Loucy (cell line): Measurements from ENCODE around the gene SEPSECS.

Experiments
- EZH2phosphoT487 ChIP-seq: fragments of 200-600 bp; IDR thresholded peaks from 2 replicates; pipeline ENCODE4 v1.6.1; 2018; ENCODE audit warnings: antibody characterized with exemption, mild to moderate bottlenecking, moderate library complexity, borderline replicate concordance
- TF ChIP-seq, protein P1 (sequence below): fragments of 200-600 bp; sonication (generic); conservative IDR thresholded peaks from 2 replicates; pipeline ENCODE4 v1.5.1; 2014; ENCODE audit warnings: mild to moderate bottlenecking, antibody characterized with exemption, low read length

DNA sequence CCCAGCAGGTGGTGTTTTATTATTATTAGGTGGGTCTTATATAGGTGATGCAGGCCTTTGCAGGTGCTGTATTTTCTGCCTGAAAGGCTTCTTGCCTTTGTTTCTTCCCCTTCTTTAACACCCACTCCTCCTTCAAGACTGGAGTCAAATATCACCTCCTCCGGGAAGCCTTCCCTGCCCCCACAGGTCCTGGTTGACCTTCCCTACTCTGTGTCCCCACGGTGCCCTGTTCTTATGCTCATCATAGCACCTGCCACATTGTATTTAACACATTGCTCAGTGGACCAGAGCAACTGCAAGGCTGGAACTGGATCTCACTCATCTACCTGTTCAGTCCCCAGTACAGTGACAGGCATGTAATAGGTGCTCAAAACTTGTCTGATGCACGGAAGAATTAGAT lies 89.7 kb downstream of the SEPSECS start:
- TF ChIP-seq, protein P1, sequence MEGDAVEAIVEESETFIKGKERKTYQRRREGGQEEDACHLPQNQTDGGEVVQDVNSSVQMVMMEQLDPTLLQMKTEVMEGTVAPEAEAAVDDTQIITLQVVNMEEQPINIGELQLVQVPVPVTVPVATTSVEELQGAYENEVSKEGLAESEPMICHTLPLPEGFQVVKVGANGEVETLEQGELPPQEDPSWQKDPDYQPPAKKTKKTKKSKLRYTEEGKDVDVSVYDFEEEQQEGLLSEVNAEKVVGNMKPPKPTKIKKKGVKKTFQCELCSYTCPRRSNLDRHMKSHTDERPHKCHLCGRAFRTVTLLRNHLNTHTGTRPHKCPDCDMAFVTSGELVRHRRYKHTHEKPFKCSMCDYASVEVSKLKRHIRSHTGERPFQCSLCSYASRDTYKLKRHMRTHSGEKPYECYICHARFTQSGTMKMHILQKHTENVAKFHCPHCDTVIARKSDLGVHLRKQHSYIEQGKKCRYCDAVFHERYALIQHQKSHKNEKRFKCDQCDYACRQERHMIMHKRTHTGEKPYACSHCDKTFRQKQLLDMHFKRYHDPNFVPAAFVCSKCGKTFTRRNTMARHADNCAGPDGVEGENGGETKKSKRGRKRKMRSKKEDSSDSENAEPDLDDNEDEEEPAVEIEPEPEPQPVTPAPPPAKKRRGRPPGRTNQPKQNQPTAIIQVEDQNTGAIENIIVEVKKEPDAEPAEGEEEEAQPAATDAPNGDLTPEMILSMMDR = no peak
- TF ChIP-seq EZH2phosphoT487 = no peak
